Hepatocyte (in vitro differentiated cells): ENCODE results near the gene CD9. TPM values are rescaled to one million over a fixed set of nuclear protein-coding genes. Genes with fewer than 3 reads are reported as not detected.
A peak's percentile ranks its signal among the peaks of the same experiment; 100 is the strongest.

Experiments used
- DNase-seq: peaks from one replicate; pipeline ENCODE4 v3.0.0-alpha.2; 2016; ENCODE audit warnings: low spot score
- H2AFZ ChIP-seq: fragments of 200-600 bp; sonication (generic); 2 replicates; pipeline ENCODE4 v1.6.0; 2016; ENCODE audit warnings: antibody characterized with exemption, mild to moderate bottlenecking
- H3K27ac ChIP-seq: fragments of 200-600 bp; sonication (generic); 2 replicates; pipeline ENCODE4 v1.5.1; 2016; ENCODE audit warnings: mild to moderate bottlenecking
- H3K27me3 ChIP-seq: fragments of 200-600 bp; sonication (generic); 2 replicates; pipeline ENCODE4 v1.6.1; 2016
- H3K36me3 ChIP-seq: fragments of 200-600 bp; sonication (generic); replicated peaks from 2 replicates; pipeline ENCODE4 v1.5.1; 2016; ENCODE audit warnings: low read depth; ENCODE audit not compliant: insufficient read depth
- H3K4me1 ChIP-seq: fragments of 200-600 bp; sonication (generic); 2 replicates; pipeline ENCODE4 v1.5.1; 2016; ENCODE audit warnings: mild to moderate bottlenecking, moderate library complexity; ENCODE audit not compliant: insufficient read depth
- H3K4me2 ChIP-seq: fragments of 200-600 bp; sonication (generic); 2 replicates; pipeline ENCODE4 v1.6.0; 2016
- H3K4me3 ChIP-seq: fragments of 200-600 bp; sonication (generic); 2 replicates; pipeline ENCODE4 v1.5.1; 2016; ENCODE audit warnings: mild to moderate bottlenecking
- H3K79me2 ChIP-seq: fragments of 200-600 bp; sonication (generic); 2 replicates; pipeline ENCODE4 v1.6.0; 2017; ENCODE audit warnings: mild to moderate bottlenecking
- H3K9me2 ChIP-seq: fragments of 200-600 bp; sonication (generic); replicated peaks from 2 replicates; pipeline ENCODE4 v1.6.0; 2017; ENCODE audit warnings: mild to moderate bottlenecking; ENCODE audit not compliant: insufficient read depth
- H3K9me3 ChIP-seq: fragments of 200-600 bp; sonication (generic); 2 replicates; pipeline ENCODE4 v1.5.1; 2016; ENCODE audit warnings: low read depth, mild to moderate bottlenecking
- H4K20me1 ChIP-seq: fragments of 200-600 bp; sonication (generic); 2 replicates; pipeline ENCODE4 v1.6.0; 2016; ENCODE audit warnings: mild to moderate bottlenecking; ENCODE audit not compliant: insufficient read depth, poor library complexity, severe bottlenecking
- CTCF ChIP-seq: fragments of 200-600 bp; sonication (generic); IDR thresholded peaks from 2 replicates; pipeline ENCODE4 v1.5.1; 2016; ENCODE audit warnings: antibody characterized with exemption, mild to moderate bottlenecking; ENCODE audit not compliant: poor library complexity
- EZH2 ChIP-seq: fragments of 200-600 bp; sonication (generic); IDR thresholded peaks from 2 replicates; pipeline ENCODE4 v1.6.1; 2016; ENCODE audit warnings: antibody characterized with exemption, mild to moderate bottlenecking, borderline replicate concordance
- EZH2phosphoT487 ChIP-seq: fragments of 200-600 bp; sonication (generic); IDR thresholded peaks from one replicate; pipeline ENCODE4 v1.6.1; 2018; ENCODE audit warnings: antibody characterized with exemption, mild to moderate bottlenecking, low read depth, moderate library complexity; ENCODE audit not compliant: unreplicated experiment, severe bottlenecking
- WGBS: methylation state at CpG from one replicate; pipeline ENCODE4 v1.1.6; 2016; ENCODE audit warnings: low lambda C conversion rate; ENCODE audit errors: missing lambda C conversion rate; 5-methylcytosine and 5-hydroxymethylcytosine counted together
- polyA plus RNA-seq: library from polyadenylated mRNA; unstranded; fragments of >200 nt; fragmentation: Nextera tagmentation; extraction: Ambion mirVana; gene quantifications from 2 replicates; pipeline ENCODE4 v1.2.1, GENCODE V29; 2016
- total RNA-seq: library from RNA; depleted of rRNA; stranded (reverse); fragments of >200 nt; gene quantifications from 2 replicates; pipeline ENCODE4 v1.2.3, GENCODE V29; 2014

Gene CD9
- total and polyA plus RNA-seq, 2 experiments from 2014 or later, result 117 to 188 TPM

GRCh38 chr12:6201213-6201608 lies 1.0 kb downstream of the CD9 start:
- Histone ChIP-seq H3K9me2 (no peaks in the 10 kb centered on the region), H3K27me3 (no peaks in the 10 kb centered on the region), H3K4me3 (peak overlapping the region; percentile 85), H3K27ac (peak overlapping the region; percentile 90), H4K20me1 (no peaks in the 10 kb centered on the region), H3K4me2 (peak overlapping the region; percentile 92), H3K9me3 (no peaks in the 10 kb centered on the region), H3K79me2 (peaks cover 52% of the 10 kb centered on the region), H3K4me1 (peaks cover 49% of the 10 kb centered on the region), H3K36me3 (no peaks in the 10 kb centered on the region), H2AFZ (peak overlapping the region; percentile 8)
- 15% methylated on average over 15 of the region's 15 CpGs for WGBS
- TF ChIP-seq EZH2phosphoT487 (no peak), CTCF (no peak), EZH2 (no peak)
- peak; percentile 48 for DNase-seq

- no peak for DNase-seq
- Histone ChIP-seq H3K36me3 (no peaks in the 10 kb centered on the region), H3K9me3 (no peaks in the 10 kb centered on the region), H3K79me2 (peaks cover 56% of the 10 kb centered on the region), H4K20me1 (no peaks in the 10 kb centered on the region), H3K4me3 (peak overlapping the region; percentile 85), H3K4me2 (peak overlapping the region; percentile 92), H3K9me2 (no peaks in the 10 kb centered on the region), H3K27ac (peak overlapping the region; percentile 90), H2AFZ (no peak overlapping the region), H3K27me3 (no peaks in the 10 kb centered on the region), H3K4me1 (peaks cover 48% of the 10 kb centered on the region)
- 87% methylated on average over 3 of the region's 3 CpGs for WGBS
- no peak for TF ChIP-seq EZH2phosphoT487
Observed at GRCh38 chr12:6201826-6202225, 1.6 kb downstream of the CD9 start.

GRCh38 chr12:6202304-6202703 lies 2.1 kb downstream of the CD9 start:
- Histone ChIP-seq H3K4me1 (peaks cover 51% of the 10 kb centered on the region), H3K36me3 (no peaks in the 10 kb centered on the region), H2AFZ (no peak overlapping the region), H3K27me3 (no peaks in the 10 kb centered on the region), H3K79me2 (peaks cover 59% of the 10 kb centered on the region), H3K9me2 (no peaks in the 10 kb centered on the region), H3K4me2 (peak overlapping the region; percentile 92), H3K9me3 (no peaks in the 10 kb centered on the region), H3K4me3 (no peak overlapping the region), H4K20me1 (no peaks in the 10 kb centered on the region), H3K27ac (no peak overlapping the region)
- TF ChIP-seq EZH2phosphoT487, result no peak
- no peak for TF ChIP-seq EZH2
- no peak for TF ChIP-seq CTCF
- 88% methylated on average over 6 of the region's 6 CpGs for WGBS
- DNase-seq, result no peak

- no peak overlapping the region for H3K4me3 ChIP-seq
Observed at GRCh38 chr12:6202846-6203245, 2.6 kb downstream of the CD9 start.

More at GRCh38 chr12:6202846-6203245, 2.6 kb downstream of the CD9 start:
- H3K4me1 ChIP-seq, result peaks cover 49% of the 10 kb centered on the region
- peak overlapping the region; percentile 92 for H3K4me2 ChIP-seq
- 93% methylated on average over 3 of the region's 3 CpGs for WGBS
- no peaks in the 10 kb centered on the region for H3K9me3 ChIP-seq
- H3K27ac ChIP-seq, result no peak overlapping the region
- H3K9me2 ChIP-seq, result no peaks in the 10 kb centered on the region
- DNase-seq, result no peak
- no peak overlapping the region for H2AFZ ChIP-seq
- peaks cover 62% of the 10 kb centered on the region for H3K79me2 ChIP-seq
- no peaks in the 10 kb centered on the region for H3K27me3 ChIP-seq
- no peaks in the 10 kb centered on the region for H3K36me3 ChIP-seq
- no peaks in the 10 kb centered on the region for H4K20me1 ChIP-seq
- TF ChIP-seq CTCF, result no peak
- TF ChIP-seq EZH2phosphoT487, result no peak
- no peak for TF ChIP-seq EZH2
